HepG2 (cell line): ENCODE measurements around the gene TPCN2. TPM values are rescaled to one million over a fixed set of nuclear protein-coding genes. Genes with fewer than 3 reads are reported as not detected.
A peak's percentile ranks its signal among the peaks of the same experiment; 100 is the strongest.

ENCODE experiments used
- DNMT3B ChIP-seq: conservative IDR thresholded peaks from 2 replicates; pipeline ENCODE4 v1.6.1; 2016; ENCODE audit warnings: missing biosample characterization, control low read depth
- ETV6 ChIP-seq: sonication (generic); formaldehyde crosslinking; conservative IDR thresholded peaks from 2 replicates; pipeline ENCODE4 v1.4.0; 2020; ENCODE audit warnings: missing genetic modification reagents
- GABPA ChIP-seq, 2 experiments: IDR thresholded peaks; 2 replicates each; pipeline ENCODE4 v1.6.1; 2011 to 2016; ENCODE audit warnings: low read depth in 2 of 2, low read length in 1 of 2, missing biosample characterization in 1 of 2, missing genetic modification characterization in 1 of 2
- HMGA1 ChIP-seq: sonication (generic); formaldehyde crosslinking; conservative IDR thresholded peaks from 2 replicates; pipeline ENCODE4 v1.4.0; 2020; ENCODE audit warnings: missing genetic modification reagents
- IKZF5 ChIP-seq: IDR thresholded peaks from 2 replicates; pipeline ENCODE4 v1.6.1; 2018; ENCODE audit warnings: missing genetic modification reagents, mild to moderate bottlenecking, missing compliant biosample characterization
- KDM6A ChIP-seq: IDR thresholded peaks from 2 replicates; pipeline ENCODE4 v1.6.1; 2016; ENCODE audit warnings: low read depth
- MXI1 ChIP-seq: IDR thresholded peaks from 3 replicates; pipeline ENCODE4 v1.6.1; 2012; ENCODE audit warnings: low read depth, low read length, inconsistent platforms, borderline replicate concordance
- NR0B2 ChIP-seq: sonication (generic); formaldehyde crosslinking; IDR thresholded peaks from 2 replicates; pipeline ENCODE4 v1.4.0; 2020; ENCODE audit warnings: mild to moderate bottlenecking, missing genetic modification reagents
- POLR2AphosphoS5 ChIP-seq: IDR thresholded peaks from 2 replicates; pipeline ENCODE4 v1.6.1; 2012; ENCODE audit warnings: low read depth, low read length
- POLR2G ChIP-seq: fragments of 200-400 bp; formaldehyde crosslinking; IDR thresholded peaks from 2 replicates; pipeline ENCODE4 v1.6.1; 2018; ENCODE audit warnings: mild to moderate bottlenecking, low read depth, low read length, moderate library complexity
- PREB ChIP-seq: sonication (generic); formaldehyde crosslinking; IDR thresholded peaks from 2 replicates; pipeline ENCODE4 v1.4.0; 2020; ENCODE audit warnings: missing genetic modification reagents
- RFXAP ChIP-seq: sonication (generic); formaldehyde crosslinking; IDR thresholded peaks from 2 replicates; pipeline ENCODE4 v1.4.0; 2020; ENCODE audit warnings: missing genetic modification reagents, borderline replicate concordance
- SUZ12 ChIP-seq: fragments of 150-350 bp; IDR thresholded peaks from 2 replicates; pipeline ENCODE4 v1.6.1; 2014; ENCODE audit warnings: low read depth, low read length
- TERF1 ChIP-seq: sonication (generic); formaldehyde crosslinking; IDR thresholded peaks from 2 replicates; pipeline ENCODE4 v1.8.0; 2022; ENCODE audit warnings: mild to moderate bottlenecking, missing genetic modification reagents, moderate library complexity
- ZFYVE20 ChIP-seq: sonication (generic); formaldehyde crosslinking; IDR thresholded peaks from 2 replicates; pipeline ENCODE4 v1.8.0; 2023; ENCODE audit warnings: low read depth, mild to moderate bottlenecking, moderate library complexity, missing genetic modification reagents, borderline replicate concordance
- ZNF20 ChIP-seq: sonication (generic); formaldehyde crosslinking; IDR thresholded peaks from 2 replicates; pipeline ENCODE4 v1.4.0; 2020; ENCODE audit warnings: mild to moderate bottlenecking, moderate library complexity, missing genetic modification reagents
- ZNF263 ChIP-seq: sonication (generic); formaldehyde crosslinking; IDR thresholded peaks from 2 replicates; pipeline ENCODE4 v1.4.0; 2020; ENCODE audit warnings: missing genetic modification reagents
- ZNF354B ChIP-seq: sonication (generic); formaldehyde crosslinking; IDR thresholded peaks from 2 replicates; pipeline ENCODE4 v1.8.0; 2022; ENCODE audit warnings: mild to moderate bottlenecking, missing genetic modification reagents
- ZSCAN9 ChIP-seq: IDR thresholded peaks from 2 replicates; pipeline ENCODE4 v1.6.1; 2016; ENCODE audit warnings: borderline replicate concordance
- polyA plus RNA-seq, 8 experiments: library from polyadenylated mRNA; depleted of rRNA in 3 of 8; stranded (reverse) in 7 of 8; unstranded in 1 of 8; fragments of >200 nt; fragmentation: Illumina TruSeq in 4 of 8; extraction: Trizol in 4 of 8; gene quantifications; 2 replicates each; pipeline versions ENCODE4 v1.2.1 to v1.2.3, GENCODE V29; 2011 to 2016; ENCODE audit warnings: low read depth in 4 of 8, missing spikeins in 1 of 8, mixed read lengths in 1 of 8; ENCODE audit not compliant: insufficient read depth in 1 of 8
- total RNA-seq, 5 experiments: library from RNA; depleted of rRNA; stranded (reverse); fragments of >200 nt; fragmentation: Illumina TruSeq; extraction: Trizol; gene quantifications; 2 replicates each; pipeline ENCODE4 v1.2.3, GENCODE V29; 2016; ENCODE audit warnings: low read depth in 1 of 5
- TF ChIP-seq, protein P1 (sequence below): sonication (generic); formaldehyde crosslinking; IDR thresholded peaks from 2 replicates; pipeline ENCODE4 v1.4.0; 2020; ENCODE audit warnings: missing genetic modification reagents
- TF ChIP-seq, protein P2 (sequence below): IDR thresholded peaks from 2 replicates; pipeline ENCODE4 v1.6.1; 2016; ENCODE audit warnings: control low read depth

Gene TPCN2
- total and polyA plus RNA-seq, 2 of the 13 experiments (the other 11 are each of a cell fraction or from before 2014, with no cell fraction given), result 5.6 to 5.9 TPM

DNA sequence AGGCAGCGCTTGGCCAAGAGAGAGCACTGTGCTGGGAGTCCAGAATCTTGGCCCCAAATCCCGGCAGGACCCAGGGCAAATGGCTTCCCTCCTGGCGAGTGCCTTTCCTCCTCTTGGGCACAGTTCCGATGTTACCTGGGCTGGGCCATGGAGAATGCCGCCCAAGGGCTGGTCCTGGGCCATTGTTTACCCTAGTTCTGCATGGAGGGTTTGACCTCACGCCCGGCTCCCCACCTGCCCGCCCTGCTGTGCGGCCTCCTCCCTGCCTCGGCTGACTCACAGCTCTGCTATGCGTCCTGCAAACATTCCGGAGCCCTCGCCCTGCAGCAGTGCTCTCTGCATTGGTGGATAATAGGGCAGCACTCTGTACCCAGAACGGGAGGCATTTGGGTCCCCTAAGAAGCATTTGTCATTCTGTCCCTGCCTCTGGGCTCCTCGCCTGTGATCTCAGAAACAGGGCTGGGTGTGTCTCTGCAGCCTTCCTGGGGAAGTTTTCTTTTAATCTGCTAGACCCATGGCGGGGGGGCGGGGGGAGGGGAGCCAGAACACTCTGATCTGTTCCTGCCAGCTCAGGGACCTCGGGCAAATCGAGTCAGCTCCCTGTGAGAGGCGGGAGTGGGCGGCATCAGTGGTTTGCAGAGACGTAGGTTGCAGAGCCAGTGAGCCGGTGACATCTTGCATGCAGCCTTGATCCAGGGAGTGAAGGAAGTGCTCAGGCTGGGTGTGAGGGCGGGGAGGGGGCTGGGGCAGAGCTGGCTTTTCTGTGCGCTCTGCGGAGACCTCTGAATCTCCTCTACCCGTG is 74.1 kb downstream of the TPCN2 start (continued):
- TF ChIP-seq, protein P1, sequence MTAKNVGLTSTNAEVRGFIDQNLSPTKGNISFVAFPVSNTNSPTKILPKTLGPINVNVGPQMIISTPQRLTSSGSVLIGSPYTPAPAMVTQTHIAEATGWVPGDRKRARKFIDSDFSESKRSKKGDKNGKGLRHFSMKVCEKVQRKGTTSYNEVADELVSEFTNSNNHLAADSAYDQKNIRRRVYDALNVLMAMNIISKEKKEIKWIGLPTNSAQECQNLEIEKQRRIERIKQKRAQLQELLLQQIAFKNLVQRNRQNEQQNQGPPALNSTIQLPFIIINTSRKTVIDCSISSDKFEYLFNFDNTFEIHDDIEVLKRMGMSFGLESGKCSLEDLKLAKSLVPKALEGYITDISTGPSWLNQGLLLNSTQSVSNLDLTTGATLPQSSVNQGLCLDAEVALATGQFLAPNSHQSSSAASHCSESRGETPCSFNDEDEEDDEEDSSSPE, result 0 out of 2 replicates have a peak, but pooled peaks have one; percentile 28
- TF ChIP-seq ZNF354B (CRISPR knock-in tag) (no peak), POLR2G (no peak), ZNF20 (CRISPR knock-in tag) (no peak), GABPA (IDR thresholded peaks at IDR 0.05; ENCODE audit: low read depth, low read length) (no peak), GABPA (CRISPR knock-in tag; IDR thresholded peaks at IDR 0.05; ENCODE audit: low read depth) (no peak), KDM6A (CRISPR knock-in tag) (0 out of 2 replicates have a peak, but pooled peaks have one; percentile 33), ZFYVE20 (no peak), RFXAP (CRISPR knock-in tag) (no peak), ZSCAN9 (CRISPR knock-in tag) (peak; percentile 28; the same call in 1 of the 2 replicates), SUZ12 (no peak), MXI1 (0 out of 3 replicates have a peak, but pooled peaks have one; percentile 13), PREB (CRISPR knock-in tag) (no peak), IKZF5 (CRISPR knock-in tag) (no peak), POLR2AphosphoS5 (no peak), DNMT3B (CRISPR knock-in tag) (no peak), ZNF263 (CRISPR knock-in tag) (peak; percentile 94), ETV6 (CRISPR knock-in tag) (no peak), HMGA1 (CRISPR knock-in tag) (no peak), TERF1 (CRISPR knock-in tag) (no peak), NR0B2 (no peak)
- TF ChIP-seq, protein P2, sequence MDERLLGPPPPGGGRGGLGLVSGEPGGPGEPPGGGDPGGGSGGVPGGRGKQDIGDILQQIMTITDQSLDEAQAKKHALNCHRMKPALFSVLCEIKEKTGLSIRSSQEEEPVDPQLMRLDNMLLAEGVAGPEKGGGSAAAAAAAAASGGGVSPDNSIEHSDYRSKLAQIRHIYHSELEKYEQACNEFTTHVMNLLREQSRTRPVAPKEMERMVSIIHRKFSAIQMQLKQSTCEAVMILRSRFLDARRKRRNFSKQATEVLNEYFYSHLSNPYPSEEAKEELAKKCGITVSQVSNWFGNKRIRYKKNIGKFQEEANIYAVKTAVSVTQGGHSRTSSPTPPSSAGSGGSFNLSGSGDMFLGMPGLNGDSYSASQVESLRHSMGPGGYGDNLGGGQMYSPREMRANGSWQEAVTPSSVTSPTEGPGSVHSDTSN, result no peak
